ENCODE measurements around the gene ADCY3. TPM values are rescaled to one million over a fixed set of nuclear protein-coding genes. Genes with fewer than 3 reads are reported as not detected.

The ADCY3 gene
- total and polyA plus RNA-seq, 2 of the 13 experiments (the other 11 are each of a cell fraction or from before 2014, with no cell fraction given) = 0.11 to 0.61 TPM

GRCh38 chr2:24914713-24915112 lies 5.3 kb downstream of the ADCY3 start:
- DNase-seq (ENCODE audit: low spot score) (no peak), ATAC-seq (no peak), FAIRE-seq (no peak)
- Histone ChIP-seq H3K9me3 (ENCODE audit: low read length) (no peaks in the 10 kb centered on the region), H3K4me2 (ENCODE audit: low read depth, low read length) (no peak overlapping the region), H3K27me3 (ENCODE audit: control insufficient read depth in 1 of 2, insufficient read depth in 2 of 2, low read length in 2 of 2) (peaks cover 19 to 66% of the 10 kb centered on the region in 2 experiments), H3K4me1 (ENCODE audit: insufficient read depth, low read length) (0 out of 2 replicates have a peak, but pooled peaks cover 5% of the 10 kb centered on the region), H2AFZ (ENCODE audit: low read length) (no peak overlapping the region), H3K36me3 (replicated peaks in 1 of 2; ENCODE audit: control insufficient read depth in 1 of 2, insufficient read depth in 2 of 2, low read length in 2 of 2) (no peaks in the 10 kb centered on the region), H4K20me1 (ENCODE audit: insufficient read depth, low read length) (no peaks in the 10 kb centered on the region; the same call in 1 of the 2 replicates), H3K27ac (ENCODE audit: extremely low read length, insufficient read depth, low read length) (no peak overlapping the region), H3K9ac (ENCODE audit: insufficient read depth, low read depth, low read length) (no peak overlapping the region), H3K79me2 (ENCODE audit: insufficient read depth, low read length) (no peaks in the 10 kb centered on the region), H3K4me3 (replicated peaks in 1 of 3; ENCODE audit: insufficient read depth in 1 of 3, low read depth in 2 of 3, low read length in 3 of 3) (no peak overlapping the region)
- TF ChIP-seq DRAP1 (CRISPR knock-in tag; IDR thresholded peaks at IDR 0.05) = no peak
- no peak for TF ChIP-seq FOXO4 (CRISPR knock-in tag; conservative IDR thresholded peaks at IDR 0.05)
- TF ChIP-seq MIER3 (CRISPR knock-in tag; IDR thresholded peaks at IDR 0.05; ENCODE audit: borderline replicate concordance) = no peak
- TF ChIP-seq GTF2F1 (IDR thresholded peaks at IDR 0.05; ENCODE audit: low read length) = no peak
- no peak for TF ChIP-seq ZNF564 (CRISPR knock-in tag; IDR thresholded peaks at IDR 0.05)
- no peak for TF ChIP-seq ZNF572 (CRISPR knock-in tag; IDR thresholded peaks at IDR 0.05)
- no peak for TF ChIP-seq AGO1 (IDR thresholded peaks at IDR 0.05; ENCODE audit: low read depth, low read length, poor library complexity, severe bottlenecking)
- no TSS peak for BruUV-seq (replicated peaks)
- ChIA-PET CTCF (ENCODE audit: low intra/inter-chr PET ratio, low total read pairs) (no interaction called here), POLR2A (no interaction called here)
- intact Hi-C loops (cut with micrococcal nuclease; ENCODE audit: unreplicated experiment) = no loop called here
- in situ Hi-C loops (cut with HindIII; ENCODE audit: extremely low pct_ligation_motif_present, low pct_unique_long_range_greater_than_20kb) = no loop called here
- 9% methylated on average over 5 of the region's 5 CpGs for WGBS (ENCODE audit: low lambda C conversion rate)

GRCh38 chr2:24913911-24914310 lies 6.1 kb downstream of the ADCY3 start:
- Histone ChIP-seq H3K27ac (ENCODE audit: extremely low read length, insufficient read depth, low read length) (no peak overlapping the region), H2AFZ (ENCODE audit: low read length) (no peak overlapping the region), H4K20me1 (ENCODE audit: insufficient read depth, low read length) (no peaks in the 10 kb centered on the region; the same call in 1 of the 2 replicates), H3K4me1 (ENCODE audit: insufficient read depth, low read length) (no peaks in the 10 kb centered on the region), H3K4me2 (ENCODE audit: low read depth, low read length) (no peak overlapping the region), H3K9ac (ENCODE audit: insufficient read depth, low read depth, low read length) (no peak overlapping the region), H3K79me2 (ENCODE audit: insufficient read depth, low read length) (no peaks in the 10 kb centered on the region), H3K27me3 (ENCODE audit: control insufficient read depth in 1 of 2, insufficient read depth in 2 of 2, low read length in 2 of 2) (peaks cover 15 to 63% of the 10 kb centered on the region in 2 experiments), H3K4me3 (replicated peaks in 1 of 3; ENCODE audit: insufficient read depth in 1 of 3, low read depth in 2 of 3, low read length in 3 of 3) (no peak overlapping the region), H3K36me3 (replicated peaks in 1 of 2; ENCODE audit: control insufficient read depth in 1 of 2, insufficient read depth in 2 of 2, low read length in 2 of 2) (no peaks in the 10 kb centered on the region), H3K9me3 (ENCODE audit: low read length) (no peaks in the 10 kb centered on the region)
- intact Hi-C loops (cut with micrococcal nuclease; ENCODE audit: unreplicated experiment) = no loop called here
- ATAC-seq = no peak
- BruUV-seq (replicated peaks) = no TSS peak
- POLR2A ChIA-PET = no interaction called here
- no peak for DNase-seq (ENCODE audit: low spot score)
- in situ Hi-C loops (cut with HindIII; ENCODE audit: extremely low pct_ligation_motif_present, low pct_unique_long_range_greater_than_20kb) = no loop called here
- 48% methylated on average over 9 of the region's 9 CpGs for WGBS (ENCODE audit: low lambda C conversion rate)
- FAIRE-seq = no peak
- CTCF ChIA-PET (ENCODE audit: low intra/inter-chr PET ratio, low total read pairs) = no interaction called here
- no peak for TF ChIP-seq HNF1B (CRISPR knock-in tag; IDR thresholded peaks at IDR 0.05)
- no peak for TF ChIP-seq ZNF572 (CRISPR knock-in tag; IDR thresholded peaks at IDR 0.05)
- no peak for TF ChIP-seq DR1 (CRISPR knock-in tag; IDR thresholded peaks at IDR 0.05)
- no peak for TF ChIP-seq TARDBP (CRISPR knock-in tag; IDR thresholded peaks at IDR 0.05)
- no peak for TF ChIP-seq HCFC1 (IDR thresholded peaks at IDR 0.05; ENCODE audit: low read depth, low read length)
- no peak for TF ChIP-seq LCORL (IDR thresholded peaks at IDR 0.05)
- no peak for TF ChIP-seq LCORL (CRISPR knock-in tag; IDR thresholded peaks at IDR 0.05)
- no peak for TF ChIP-seq ZNF564 (CRISPR knock-in tag; IDR thresholded peaks at IDR 0.05)
- no peak for TF ChIP-seq GLI4 (CRISPR knock-in tag; IDR thresholded peaks at IDR 0.05; ENCODE audit: borderline replicate concordance)
- no peak for TF ChIP-seq GLMP (CRISPR knock-in tag; IDR thresholded peaks at IDR 0.05; ENCODE audit: borderline replicate concordance)
- TF ChIP-seq FOXK1 (CRISPR knock-in tag; IDR thresholded peaks at IDR 0.05; ENCODE audit: borderline replicate concordance, low read depth) = no peak

Measured in HepG2 (cell line).